ENCODE measurements around the gene TP53BP2.
"Not testable (repeated sequence)": the region's sequence is repeated elsewhere in the genome, so short reads cannot be mapped to it uniquely, and the experiment has no call there.

The TP53BP2 gene

GRCh38 chr1:223831755-223832636 is 13.8 kb downstream of the TP53BP2 start:
- no peak for DNase-seq (ENCODE audit: low read depth in 3 of 3)

GRCh38 chr1:223829678-223830077 is 16.1 kb downstream of the TP53BP2 start:
- no peak for DNase-seq (ENCODE audit: low read depth in 3 of 3)

- no peak for DNase-seq (ENCODE audit: low read depth in 3 of 3)
These were observed 17.4 kb downstream of the TP53BP2 start for GRCh38 chr1:223828162-223828848.

GRCh38 chr1:223827193-223827663 is 18.5 kb downstream of the TP53BP2 start:
- DNase-seq (ENCODE audit: low read depth in 3 of 3) = no peak

GRCh38 chr1:223825767-223826748 is 19.7 kb downstream of the TP53BP2 start:
- no peak for DNase-seq (ENCODE audit: low read depth in 3 of 3)

- DNase-seq (ENCODE audit: low read depth in 3 of 3) = no peak
These were observed 21.0 kb downstream of the TP53BP2 start for GRCh38 chr1:223824712-223825111.

GRCh38 chr1:223824287-223824686 is 21.5 kb downstream of the TP53BP2 start:
- DNase-seq (ENCODE audit: low read depth in 3 of 3) = no peak

- no peak for DNase-seq (ENCODE audit: low read depth in 3 of 3)
These were observed 24.8 kb downstream of the TP53BP2 start for GRCh38 chr1:223820971-223821370.

GRCh38 chr1:223820515-223820858 is 25.3 kb downstream of the TP53BP2 start:
- no peak for DNase-seq (ENCODE audit: low read depth in 3 of 3)

GRCh38 chr1:223819730-223820514 is 25.8 kb downstream of the TP53BP2 start:
- no peak for DNase-seq (ENCODE audit: low read depth in 3 of 3)

- not testable (repeated sequence) for DNase-seq (ENCODE audit: low read depth in 3 of 3)
These were observed 28.5 kb downstream of the TP53BP2 start for GRCh38 chr1:223817265-223817664.

- DNase-seq (ENCODE audit: low read depth in 3 of 3) = no peak
These were observed 29.9 kb downstream of the TP53BP2 start for GRCh38 chr1:223815865-223816264.

- no peak for DNase-seq (ENCODE audit: low read depth in 3 of 3)
These were observed 30.5 kb downstream of the TP53BP2 start for GRCh38 chr1:223815020-223815853.

GRCh38 chr1:223813645-223814044 is 32.1 kb downstream of the TP53BP2 start:
- DNase-seq (ENCODE audit: low read depth in 3 of 3) = no peak

GRCh38 chr1:223811634-223812101 is 34.1 kb downstream of the TP53BP2 start:
- DNase-seq (ENCODE audit: low read depth in 3 of 3) = no peak

- no peak for DNase-seq (ENCODE audit: low read depth in 3 of 3)
These were observed 35.2 kb downstream of the TP53BP2 start for GRCh38 chr1:223810586-223810985.

- not testable (repeated sequence) for DNase-seq (ENCODE audit: low read depth in 3 of 3)
These were observed 35.8 kb downstream of the TP53BP2 start for GRCh38 chr1:223809905-223810304.

- no peak for DNase-seq (ENCODE audit: low read depth in 3 of 3)
These were observed 42.5 kb downstream of the TP53BP2 start for GRCh38 chr1:223803211-223803610.

GRCh38 chr1:223802602-223803001 is 43.1 kb downstream of the TP53BP2 start:
- no peak for DNase-seq (ENCODE audit: low read depth in 3 of 3)

GRCh38 chr1:223802032-223802431 is 43.7 kb downstream of the TP53BP2 start:
- DNase-seq (ENCODE audit: low read depth in 3 of 3) = no peak
